IPS DF 4.7 (cell line): Measurements from ENCODE around the gene CYP4F12.

ENCODE experiments used
- DNase-seq: peaks from one replicate; pipeline ENCODE4 v3.0.0-alpha.2; 2013; ENCODE audit warnings: low spot score; ENCODE audit errors: extremely low read depth

The CYP4F12 gene

DNA sequence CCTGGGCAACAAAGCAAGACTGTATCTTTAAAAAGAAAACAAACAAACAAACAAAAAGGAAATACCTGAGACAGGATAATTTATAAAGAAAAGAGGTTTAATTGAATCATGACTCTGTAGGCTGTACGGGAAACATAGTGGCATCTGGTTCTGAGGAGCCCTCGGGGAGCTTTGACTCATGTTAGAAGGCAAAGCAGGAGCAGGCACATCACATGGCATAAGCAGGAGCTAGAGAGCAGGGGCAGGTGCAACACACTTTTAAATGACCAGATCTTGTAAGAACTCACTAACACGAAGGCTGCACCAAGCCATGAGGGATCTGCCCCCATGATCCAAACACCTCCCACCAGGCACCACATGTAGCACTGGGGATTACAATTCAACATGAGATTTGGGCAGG is 41.8 kb downstream of the CYP4F12 start:
- DNase-seq = no peak

GRCh38 chr19:15715642-15716041 is 42.8 kb downstream of the CYP4F12 start:
- no peak for DNase-seq

- no peak for DNase-seq
Measured at GRCh38 chr19:15717809-15718208, 44.9 kb downstream of the CYP4F12 start.

DNA sequence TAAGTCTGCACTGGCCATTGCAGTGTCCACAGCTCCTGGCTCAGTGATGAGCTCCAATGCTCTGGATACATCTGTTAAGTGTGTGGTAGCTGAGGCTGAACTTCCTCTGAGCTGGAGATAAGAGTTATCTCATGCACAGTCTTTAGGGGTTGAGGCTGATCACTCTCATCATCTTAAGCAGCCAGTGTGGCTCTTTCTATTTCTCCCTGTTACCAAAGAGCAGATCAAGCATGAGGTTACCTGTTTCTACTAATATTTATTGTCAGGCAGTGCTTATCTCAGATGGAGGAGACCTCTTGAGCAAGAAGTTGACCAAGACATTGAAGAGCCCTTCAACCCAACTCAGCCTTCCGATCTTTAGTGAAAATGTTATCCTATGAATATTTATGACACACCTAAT is 48.4 kb downstream of the CYP4F12 start:
- DNase-seq = no peak

GRCh38 chr19:15722956-15723355 is 50.1 kb downstream of the CYP4F12 start:
- DNase-seq = no peak

DNA sequence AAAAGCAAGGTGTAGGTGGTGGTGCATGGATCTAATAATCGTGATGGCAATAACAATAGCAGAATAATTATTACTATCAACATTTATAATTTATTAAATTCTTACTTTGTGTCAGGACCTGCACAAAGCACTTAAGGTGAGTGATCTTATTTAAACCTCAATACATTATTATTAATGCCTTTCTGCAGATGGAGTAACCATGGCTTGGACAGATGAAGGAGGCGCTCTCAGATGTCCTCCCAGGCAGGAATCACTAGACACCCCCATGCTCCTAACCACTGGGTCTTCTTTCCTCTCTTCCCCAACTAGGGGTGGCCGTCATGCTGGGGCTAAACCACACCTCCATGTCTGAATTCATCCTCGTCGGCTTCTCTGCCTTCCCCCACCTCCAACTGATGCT is 54.8 kb downstream of the CYP4F12 start, which contains the start of gene OR10H2:
OR10H2 (plus strand) TSS at position 301 of the 400 bp plus-strand sequence; CDS start at position 321, 20 bp downstream.
- DNase-seq = no peak

DNA sequence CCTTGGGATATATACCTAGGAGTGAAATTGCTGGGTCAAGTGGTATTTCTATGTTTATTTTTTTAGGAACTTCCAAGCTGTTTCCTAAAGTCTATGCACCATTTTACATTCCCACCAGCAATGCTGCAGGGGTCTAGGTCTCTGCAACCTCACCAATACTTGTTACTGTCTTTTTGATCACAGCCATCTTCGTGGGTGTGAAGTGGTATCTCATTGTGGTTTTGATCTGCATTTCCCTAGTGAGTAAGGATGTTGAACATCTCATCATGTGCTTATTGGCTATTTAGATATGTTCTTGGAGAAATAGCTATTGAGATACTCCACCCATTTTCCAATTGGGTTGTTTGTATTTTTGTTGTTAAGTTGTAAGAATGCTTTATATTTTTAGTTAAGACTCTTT is 57.7 kb downstream of the CYP4F12 start:
- no peak for DNase-seq

DNA sequence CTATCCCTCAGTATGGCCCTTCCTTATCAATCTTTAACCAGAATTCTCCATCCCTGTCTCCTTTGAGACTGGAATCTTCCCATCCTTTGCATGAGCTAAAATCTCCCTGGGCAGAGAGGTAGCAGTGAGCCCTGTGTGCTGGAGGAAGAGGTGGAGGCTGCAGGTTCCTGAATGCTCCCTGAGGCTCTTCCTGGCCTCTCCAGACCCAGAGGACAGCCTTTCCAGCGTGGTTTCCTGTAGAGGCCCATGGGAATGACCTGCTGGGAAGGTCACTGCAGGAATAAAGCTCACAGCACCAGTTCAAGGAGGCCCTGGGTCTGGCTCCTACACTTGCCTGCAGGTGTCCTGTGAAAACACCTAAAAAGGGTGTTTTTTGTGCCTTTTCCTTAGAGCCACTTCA is 59.5 kb downstream of the CYP4F12 start:
- DNase-seq = no peak

DNA sequence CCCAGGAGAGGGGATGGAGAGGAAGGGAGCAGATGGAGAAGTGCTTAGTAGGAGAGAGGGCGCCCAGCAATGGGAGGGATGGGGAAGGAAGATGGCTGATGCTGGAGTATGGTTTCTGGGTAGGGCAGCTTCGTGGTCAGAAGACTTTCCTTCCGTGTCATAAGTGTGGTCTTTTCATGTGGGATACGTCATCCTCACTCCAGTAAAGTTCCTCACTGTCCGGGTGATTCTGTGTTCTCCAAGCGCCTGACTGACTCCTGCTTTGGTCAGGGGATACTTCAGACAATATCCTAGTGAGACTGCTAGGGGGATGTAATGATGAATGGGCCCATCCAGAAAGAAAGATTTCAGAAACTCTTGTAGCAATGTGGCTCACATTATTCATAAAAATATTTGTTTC is 61.0 kb downstream of the CYP4F12 start:
- DNase-seq = no peak

- DNase-seq = no peak
Measured at GRCh38 chr19:15737722-15738121, 64.8 kb downstream of the CYP4F12 start, which contains the start of gene OR10H3. TSS of gene OR10H3 (plus strand) at chr19:15737985. CDS start at chr19:15741393, 3,408 bp downstream.

DNA sequence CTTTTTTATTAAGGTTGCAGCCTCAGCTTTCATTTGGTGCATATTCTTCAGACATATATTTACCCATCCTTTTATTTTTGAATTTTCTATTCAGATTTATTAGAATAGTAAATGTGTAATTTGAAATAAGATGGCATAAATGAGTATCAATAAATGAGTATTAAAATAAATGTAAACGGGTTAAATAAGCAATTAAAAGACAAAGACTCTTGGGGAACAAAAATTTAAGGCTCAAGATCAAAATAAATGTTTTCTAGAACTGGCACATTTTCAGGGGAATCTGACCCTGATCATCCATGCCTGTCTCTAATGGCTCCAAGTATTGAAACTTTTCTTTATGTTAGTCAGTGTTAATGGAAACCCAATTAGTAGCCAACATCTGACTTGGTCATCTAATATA is 67.9 kb downstream of the CYP4F12 start:
- DNase-seq = no peak
